ENCODE measurements around the gene LLPH.
A peak's percentile ranks its signal among the peaks of the same experiment; 100 is the strongest.

LLPH gene

DNA sequence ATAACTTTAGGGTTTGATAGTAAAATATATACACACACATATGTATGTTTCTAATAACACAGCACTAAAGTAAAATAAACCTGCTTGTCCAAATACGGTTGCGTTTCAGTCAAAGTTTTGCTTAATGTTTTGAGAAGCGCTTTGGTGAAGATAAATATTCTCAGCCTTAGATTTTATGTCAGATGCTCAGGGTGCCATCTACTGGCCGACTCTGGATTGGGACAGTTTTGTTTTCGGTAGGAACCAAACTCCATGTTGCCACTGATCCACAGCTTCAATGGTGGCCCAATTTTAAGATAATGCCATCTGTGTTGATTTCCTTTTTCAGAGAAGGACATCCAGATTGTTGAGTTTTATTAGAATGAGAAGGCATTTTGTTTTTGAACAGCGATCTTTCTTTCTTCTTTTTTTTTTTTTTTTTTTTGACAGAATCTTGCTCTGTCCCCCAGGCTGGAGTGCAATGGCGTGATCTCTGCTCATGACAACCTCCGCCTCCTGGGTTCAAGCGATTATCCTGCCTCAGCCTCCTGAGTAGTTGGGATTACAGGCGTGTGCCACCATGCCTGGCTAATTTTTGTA is 43.1 kb downstream of the LLPH start:
- DNase-seq, result peak; percentile 76

DNA sequence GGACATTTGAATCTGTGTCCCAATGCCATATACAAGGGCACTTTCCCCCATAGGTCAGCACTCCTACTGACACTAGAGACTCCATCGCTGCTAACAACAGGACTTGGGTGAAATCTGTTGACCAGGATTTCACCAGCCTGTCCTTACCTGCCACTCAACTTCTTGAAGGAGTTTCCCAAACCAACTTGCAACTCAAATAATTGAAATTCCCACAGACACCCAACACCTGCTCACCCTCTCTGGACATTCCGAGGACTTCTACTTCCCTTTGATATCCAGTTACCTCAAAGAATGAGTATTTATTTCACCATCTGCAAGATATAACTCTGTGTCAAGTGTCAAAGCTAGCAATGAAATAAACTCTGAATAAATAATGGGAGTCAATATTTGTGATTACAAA is 44.6 kb downstream of the LLPH start:
- DNase-seq, result no peak

DNA sequence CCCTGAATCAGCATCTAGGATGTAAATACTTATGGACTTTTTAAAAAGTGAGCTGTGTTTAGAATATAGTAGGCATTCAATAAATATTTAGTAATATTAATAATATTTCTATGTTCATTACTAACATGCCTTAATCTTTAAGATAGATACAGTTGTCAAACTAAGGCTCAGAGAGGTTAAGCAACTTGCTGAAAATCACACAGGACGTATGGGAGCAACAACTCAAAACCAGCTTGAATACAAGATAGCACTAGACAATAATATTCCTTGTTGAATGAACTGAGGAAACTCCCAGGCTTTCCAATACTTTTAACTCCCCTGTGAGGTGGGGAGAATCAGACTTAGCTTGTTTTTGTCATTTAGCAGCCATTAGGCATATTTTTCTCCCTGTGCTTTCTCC is 45.3 kb downstream of the LLPH start:
- DNase-seq, result no peak

GRCh38 chr12:66083766-66084165 is 46.8 kb downstream of the LLPH start:
- no peak for DNase-seq

- DNase-seq, result no peak
Measured at GRCh38 chr12:66082744-66083143, 47.8 kb downstream of the LLPH start.

- DNase-seq, result no peak
Measured at GRCh38 chr12:66080791-66081190, 49.8 kb downstream of the LLPH start.

DNA sequence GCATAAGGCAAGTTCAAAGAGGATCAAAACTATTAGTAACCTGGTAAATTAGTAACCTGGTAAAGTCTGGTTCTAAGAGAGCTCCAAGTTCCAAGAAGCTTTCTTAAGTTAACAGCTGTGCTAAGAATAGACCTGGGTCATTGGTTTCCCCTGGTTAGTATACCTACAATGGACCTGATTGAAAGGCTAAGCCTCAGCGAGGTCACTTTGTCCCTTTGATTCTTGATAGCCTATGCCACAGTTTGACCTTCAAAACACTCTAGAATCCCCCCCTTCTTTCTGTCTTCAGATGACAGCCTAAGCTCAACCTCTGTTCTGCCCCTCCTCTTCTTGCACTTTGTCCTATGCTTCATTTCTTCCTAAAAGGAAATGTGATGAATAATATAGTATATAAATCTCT is 53.0 kb downstream of the LLPH start:
- no peak for DNase-seq

DNA sequence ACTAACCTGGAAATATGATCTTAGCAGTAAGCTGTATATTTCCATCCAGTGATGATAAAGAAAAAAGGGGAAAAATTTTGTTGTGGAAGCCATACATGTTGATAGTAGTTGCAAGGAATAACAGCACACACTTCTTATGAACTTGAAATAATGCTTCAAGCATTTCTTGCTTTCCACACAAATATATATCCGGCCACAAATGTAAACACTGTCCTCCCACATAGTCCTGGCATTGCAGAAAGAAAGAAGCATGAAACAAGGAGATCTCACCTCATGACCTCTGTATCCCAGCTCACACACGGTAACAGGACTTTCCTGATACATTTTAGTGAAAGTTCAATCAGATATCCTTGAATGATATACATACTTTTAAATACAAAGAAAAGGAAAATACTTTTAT is 56.0 kb downstream of the LLPH start:
- no peak for DNase-seq

DNA sequence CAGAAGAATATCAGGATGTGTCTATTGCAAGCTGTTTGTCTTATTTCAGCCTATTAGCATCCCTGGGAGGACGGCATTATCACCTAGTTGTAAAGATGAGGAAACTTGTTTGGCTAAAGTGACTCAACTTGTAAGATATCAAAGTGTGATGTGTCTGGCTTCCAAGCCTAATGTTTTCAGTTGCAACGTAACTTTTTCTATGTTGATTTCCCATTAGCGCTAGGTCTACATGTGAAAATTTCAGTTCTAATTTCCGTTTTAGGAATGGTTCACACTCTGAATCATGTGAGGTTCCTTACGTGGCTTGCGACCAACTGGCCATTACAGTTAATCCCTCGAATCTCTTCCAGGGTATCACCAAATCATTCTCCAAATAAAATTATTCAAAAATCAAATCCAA is 58.0 kb downstream of the LLPH start:
- DNase-seq, result no peak

- peak; percentile 17 for DNase-seq
Measured at GRCh38 chr12:66072135-66072534, 58.4 kb downstream of the LLPH start.

DNA sequence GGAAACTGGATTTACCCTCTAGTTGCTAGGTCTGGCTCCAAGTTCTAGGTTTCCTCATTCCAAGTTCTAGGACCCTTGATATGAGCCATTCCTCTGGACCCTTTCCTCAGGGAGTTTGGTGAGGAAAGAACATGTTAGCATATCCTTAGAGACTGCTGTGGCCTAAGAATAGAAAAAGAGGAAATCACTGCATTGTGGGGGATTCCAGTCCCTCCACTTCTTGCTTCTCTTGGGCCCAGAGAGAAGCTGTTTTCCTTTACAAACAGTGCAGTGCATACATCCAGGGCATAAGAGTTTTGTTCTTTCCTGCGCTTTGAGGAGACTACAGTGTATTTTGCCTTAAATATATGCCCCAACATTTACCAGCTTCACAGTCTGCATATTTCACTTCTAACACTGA is 59.0 kb downstream of the LLPH start:
- no peak for DNase-seq

GRCh38 chr12:66070378-66071120 is 60.0 kb downstream of the LLPH start:
- no peak for DNase-seq

- no peak for DNase-seq
Measured at GRCh38 chr12:66066929-66067523, 63.5 kb downstream of the LLPH start.
